Measurements from ENCODE around the gene SUPT3H. TPM values are rescaled to one million over a fixed set of nuclear protein-coding genes. Genes with fewer than 3 reads are reported as not detected.

Gene SUPT3H
- total RNA-seq, 1 donor from 2014 or later: 14.8 TPM

- Mint-ChIP-seq H3K4me3 (ENCODE audit: low read depth) (no peak overlapping the region), H3K27me3 (ENCODE audit: low read depth) (no peaks in the 10 kb centered on the region), H3K4me1 (ENCODE audit: low read depth) (peaks cover 21% of the 10 kb centered on the region)
Measured at GRCh38 chr6:45351076-45351475, 26.7 kb downstream of the SUPT3H start.

GRCh38 chr6:45350186-45350710 is 27.5 kb downstream of the SUPT3H start:
- no peaks in the 10 kb centered on the region for H3K27me3 Mint-ChIP-seq (ENCODE audit: low read depth)
- no peak overlapping the region for H3K4me3 Mint-ChIP-seq (ENCODE audit: low read depth)
- H3K4me1 Mint-ChIP-seq (ENCODE audit: low read depth): peaks cover 21% of the 10 kb centered on the region
- no peak for DNase-seq (ENCODE audit: low spot score)
- H3K36me3 Mint-ChIP-seq (ENCODE audit: low read depth): peaks cover 18% of the 10 kb centered on the region
- H3K9me3 Mint-ChIP-seq: no peaks in the 10 kb centered on the region
- intact Hi-C loops (cut with micrococcal nuclease): no loop called here
- H3K27ac Mint-ChIP-seq: no peak overlapping the region

More at GRCh38 chr6:45351076-45351475, 26.7 kb downstream of the SUPT3H start:
- no peak for DNase-seq (ENCODE audit: low spot score)
- Mint-ChIP-seq H3K9me3 (no peaks in the 10 kb centered on the region), H3K27ac (no peak overlapping the region), H3K36me3 (ENCODE audit: low read depth) (peaks cover 18% of the 10 kb centered on the region)
- intact Hi-C loops (cut with micrococcal nuclease): no loop called here

DNA sequence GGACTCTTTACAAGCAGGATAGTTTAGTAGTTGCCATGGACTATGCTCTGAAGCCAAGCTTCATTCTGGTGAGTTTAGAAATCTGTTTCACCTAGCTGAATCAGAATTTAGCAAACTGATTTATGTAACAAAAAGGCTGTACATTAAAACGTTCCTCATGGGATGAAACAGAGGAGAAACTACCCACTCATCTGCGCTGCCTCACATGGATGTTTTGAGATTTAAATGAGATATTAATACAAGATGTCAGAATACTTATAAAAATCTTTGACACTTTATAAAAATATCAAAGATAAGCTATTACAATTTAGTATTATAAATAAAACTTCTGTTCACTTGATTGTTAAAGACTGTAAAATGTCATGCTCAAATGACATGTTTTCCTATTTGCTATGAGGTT is 32.8 kb downstream of the SUPT3H start:
- no peak for DNase-seq (ENCODE audit: low spot score)
- no peaks in the 10 kb centered on the region for H3K9me3 Mint-ChIP-seq
- intact Hi-C loops (cut with micrococcal nuclease): no loop called here
- peaks cover 9% of the 10 kb centered on the region for H3K4me1 Mint-ChIP-seq (ENCODE audit: low read depth)
- H3K4me3 Mint-ChIP-seq (ENCODE audit: low read depth): no peak overlapping the region
- H3K27ac Mint-ChIP-seq: no peak overlapping the region
- H3K27me3 Mint-ChIP-seq (ENCODE audit: low read depth): no peaks in the 10 kb centered on the region
- peaks cover 22% of the 10 kb centered on the region for H3K36me3 Mint-ChIP-seq (ENCODE audit: low read depth)

DNA sequence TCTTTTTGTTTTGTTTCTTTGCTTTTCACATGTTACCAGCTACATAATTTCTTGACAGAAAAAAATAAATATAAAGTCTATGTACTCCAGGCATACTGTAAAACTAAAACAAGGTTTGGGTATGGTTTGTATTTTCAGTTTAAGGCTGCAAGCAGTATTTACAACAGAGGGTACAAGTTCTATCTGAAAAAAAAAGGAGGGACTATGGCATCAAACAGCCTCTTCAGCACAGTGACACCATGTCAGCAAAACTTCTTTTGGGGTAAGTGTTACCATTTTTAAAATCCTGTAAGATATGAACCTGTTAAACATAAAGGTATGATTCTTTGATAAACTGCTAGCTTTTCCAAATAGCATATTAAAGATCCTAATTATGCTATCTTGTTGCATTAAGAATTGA is 49.2 kb downstream of the SUPT3H start:
- DNase-seq (ENCODE audit: low spot score): no peak
- H3K27me3 Mint-ChIP-seq (ENCODE audit: low read depth): no peaks in the 10 kb centered on the region
- H3K27ac Mint-ChIP-seq: no peak overlapping the region
- H3K36me3 Mint-ChIP-seq (ENCODE audit: low read depth): peaks cover 4% of the 10 kb centered on the region
- H3K9me3 Mint-ChIP-seq: no peaks in the 10 kb centered on the region
- peaks cover 45% of the 10 kb centered on the region for H3K4me1 Mint-ChIP-seq (ENCODE audit: low read depth)
- peak overlapping the region; percentile 59 for H3K4me3 Mint-ChIP-seq (ENCODE audit: low read depth)
- intact Hi-C loops (cut with micrococcal nuclease): loop anchor here (5.0 kb wide), 1 partner anchor 39 kb away; no protein-coding TSS in a partner anchor

DNA sequence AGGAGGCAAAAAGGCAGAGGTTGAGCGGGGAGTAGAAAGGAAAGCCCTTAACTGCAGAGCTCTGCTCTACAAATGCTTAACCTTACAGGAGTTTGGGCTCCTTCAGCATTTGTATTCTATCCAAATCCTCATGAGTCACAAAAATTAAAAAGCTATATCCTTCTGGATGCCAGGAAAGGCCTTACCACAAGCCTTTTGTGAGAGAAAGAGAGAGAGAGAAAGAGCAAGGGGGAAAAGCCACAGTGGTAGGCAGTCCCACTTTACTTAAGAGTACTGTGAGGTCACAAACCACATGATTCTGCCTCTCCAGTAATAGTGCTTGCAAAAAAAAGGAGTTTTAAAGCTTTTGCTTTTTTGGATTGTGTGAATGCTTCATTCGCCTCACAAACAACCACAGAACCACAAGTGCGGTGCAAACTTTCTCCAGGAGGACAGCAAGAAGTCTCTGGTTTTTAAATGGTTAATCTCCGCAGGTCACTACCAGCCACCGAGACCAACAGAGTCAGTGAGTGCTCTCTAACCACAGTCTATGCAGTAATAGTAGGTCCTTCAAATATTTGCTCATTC is 49.7 kb downstream of the SUPT3H start, which contains the start of gene RUNX2:
Gene RUNX2 (plus strand): TSS at position 375 of the 567 bp plus-strand sequence. CDS start 397 bp downstream, outside the sequence.
- no peak for DNase-seq (ENCODE audit: low spot score)
- H3K9me3 Mint-ChIP-seq: no peaks in the 10 kb centered on the region
- intact Hi-C loops (cut with micrococcal nuclease): loop anchor here (5.0 kb wide), 1 partner anchor 39 kb away; no protein-coding TSS in a partner anchor
- peaks cover 50% of the 10 kb centered on the region for H3K4me1 Mint-ChIP-seq (ENCODE audit: low read depth)
- peaks cover 6% of the 10 kb centered on the region for H3K36me3 Mint-ChIP-seq (ENCODE audit: low read depth)
- H3K27me3 Mint-ChIP-seq (ENCODE audit: low read depth): no peaks in the 10 kb centered on the region
- peak within 1 kb of the TSS; percentile 59 for H3K4me3 Mint-ChIP-seq (ENCODE audit: low read depth)
- H3K27ac Mint-ChIP-seq: peak within 1 kb of the TSS; percentile 20

GRCh38 chr6:45326698-45327417 is 50.9 kb downstream of the SUPT3H start:
- Mint-ChIP-seq H3K27me3 (ENCODE audit: low read depth) (no peaks in the 10 kb centered on the region), H3K4me1 (ENCODE audit: low read depth) (peaks cover 54% of the 10 kb centered on the region), H3K36me3 (ENCODE audit: low read depth) (peaks cover 4% of the 10 kb centered on the region), H3K9me3 (no peaks in the 10 kb centered on the region), H3K27ac (no peak overlapping the region), H3K4me3 (ENCODE audit: low read depth) (no peak overlapping the region)
- no peak for DNase-seq (ENCODE audit: low spot score)
- intact Hi-C loops (cut with micrococcal nuclease): loop anchor here (5.0 kb wide), 1 partner anchor 40 kb away; no protein-coding TSS in a partner anchor

GRCh38 chr6:45323656-45324224 is 54.0 kb downstream of the SUPT3H start:
- no peak for DNase-seq (ENCODE audit: low spot score)
- H3K36me3 Mint-ChIP-seq (ENCODE audit: low read depth): peaks cover 4% of the 10 kb centered on the region

GRCh38 chr6:45320349-45320748 is 57.4 kb downstream of the SUPT3H start:
- no peaks in the 10 kb centered on the region for H3K27me3 Mint-ChIP-seq (ENCODE audit: low read depth)
- H3K36me3 Mint-ChIP-seq (ENCODE audit: low read depth): peaks cover 26% of the 10 kb centered on the region
- no peak overlapping the region for H3K4me3 Mint-ChIP-seq (ENCODE audit: low read depth)
- DNase-seq (ENCODE audit: low spot score): no peak
- no peak overlapping the region for H3K27ac Mint-ChIP-seq
- H3K4me1 Mint-ChIP-seq (ENCODE audit: low read depth): peaks cover 24% of the 10 kb centered on the region
- peaks cover 9% of the 10 kb centered on the region for H3K9me3 Mint-ChIP-seq
- intact Hi-C loops (cut with micrococcal nuclease): no loop called here

More at GRCh38 chr6:45323656-45324224, 54.0 kb downstream of the SUPT3H start:
- intact Hi-C loops (cut with micrococcal nuclease): no loop called here
- Mint-ChIP-seq H3K4me1 (ENCODE audit: low read depth) (peaks cover 46% of the 10 kb centered on the region), H3K9me3 (no peaks in the 10 kb centered on the region), H3K27ac (no peak overlapping the region), H3K4me3 (ENCODE audit: low read depth) (no peak overlapping the region), H3K27me3 (ENCODE audit: low read depth) (no peaks in the 10 kb centered on the region)

DNA sequence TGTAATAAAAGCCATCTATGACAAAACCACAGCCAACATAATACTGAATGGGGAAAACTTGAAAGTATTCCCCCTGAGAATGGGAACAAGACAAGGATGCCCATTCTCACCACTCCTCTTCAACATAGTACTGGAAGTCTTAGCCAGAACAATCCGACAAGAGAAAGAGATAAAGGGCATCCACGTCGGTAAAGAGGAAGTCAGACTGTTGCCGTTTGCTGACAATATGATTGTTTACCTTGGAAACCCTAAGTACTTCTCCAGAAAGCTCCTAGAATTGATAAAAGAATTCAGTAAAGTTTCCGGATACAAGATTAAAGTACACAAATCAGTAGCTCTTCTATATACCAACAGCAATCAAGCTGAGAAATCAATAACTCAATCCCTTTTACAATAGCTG is 63.6 kb downstream of the SUPT3H start:
- no peak for DNase-seq (ENCODE audit: low spot score)
- Mint-ChIP-seq H3K27ac (no peak overlapping the region), H3K36me3 (ENCODE audit: low read depth) (peaks cover 78% of the 10 kb centered on the region), H3K27me3 (ENCODE audit: low read depth) (no peaks in the 10 kb centered on the region), H3K4me3 (ENCODE audit: low read depth) (no peak overlapping the region), H3K9me3 (peaks cover 57% of the 10 kb centered on the region), H3K4me1 (ENCODE audit: low read depth) (peaks cover 40% of the 10 kb centered on the region)
- intact Hi-C loops (cut with micrococcal nuclease): no loop called here

DNA sequence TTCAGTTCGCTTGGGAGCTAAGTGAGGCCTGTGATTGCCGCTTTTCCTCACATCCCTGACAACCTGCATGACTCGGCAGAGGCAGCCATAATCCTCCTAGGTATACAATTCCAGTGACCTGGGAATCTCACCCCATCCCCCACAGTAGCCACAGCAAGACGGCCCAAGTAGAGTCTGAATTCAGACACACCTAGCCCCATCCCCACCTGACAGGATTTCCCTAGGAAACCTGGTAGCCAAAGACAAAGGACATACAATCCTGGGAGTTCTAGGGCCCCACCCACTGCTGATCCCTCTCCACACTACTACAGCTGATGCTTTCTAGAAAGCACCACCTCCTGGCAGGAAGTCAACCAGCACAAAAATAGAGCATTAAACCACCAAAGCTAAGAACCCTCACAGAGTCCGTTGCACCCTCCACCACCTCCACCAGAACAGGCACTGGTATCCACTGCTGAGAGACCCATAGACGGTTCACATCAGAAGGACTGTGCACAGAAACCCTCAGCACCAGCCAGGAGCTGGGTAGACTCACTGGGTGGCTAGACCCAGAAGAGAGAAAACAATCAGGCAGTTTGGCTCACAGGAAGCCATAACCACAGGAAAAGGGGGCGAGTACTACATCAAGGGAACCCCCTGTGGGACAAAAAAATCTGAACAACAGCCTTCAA is 67.5 kb downstream of the SUPT3H start:
- peaks cover 46% of the 10 kb centered on the region for H3K4me1 Mint-ChIP-seq (ENCODE audit: low read depth)
- H3K36me3 Mint-ChIP-seq (ENCODE audit: low read depth): peaks cover 85% of the 10 kb centered on the region
- H3K27me3 Mint-ChIP-seq (ENCODE audit: low read depth): no peaks in the 10 kb centered on the region
- intact Hi-C loops (cut with micrococcal nuclease): no loop called here
- peaks cover 68% of the 10 kb centered on the region for H3K9me3 Mint-ChIP-seq
- peak overlapping the region; percentile 10 for H3K27ac Mint-ChIP-seq
- peak overlapping the region; percentile 3 for H3K4me3 Mint-ChIP-seq (ENCODE audit: low read depth)
- peak; percentile 16 for DNase-seq (ENCODE audit: low spot score)

DNA sequence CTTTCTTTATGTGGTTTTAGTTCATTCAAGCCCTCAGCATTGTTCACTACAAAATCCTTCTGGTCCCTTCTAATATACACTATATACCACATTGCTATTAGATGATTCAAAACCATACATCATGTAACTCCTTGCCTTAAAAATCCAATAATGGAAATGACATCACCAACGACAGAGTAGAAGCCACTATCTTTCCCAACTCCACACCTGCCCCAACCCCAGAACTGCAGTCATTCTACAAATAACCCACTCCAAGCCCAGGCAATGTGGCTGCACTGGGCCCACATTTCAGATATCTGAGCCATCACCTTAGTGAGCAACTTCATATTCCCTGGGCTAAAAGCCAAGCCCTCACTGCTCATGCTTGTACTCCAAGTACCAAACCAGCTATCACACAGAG is 72.2 kb downstream of the SUPT3H start:
- Mint-ChIP-seq H3K4me3 (ENCODE audit: low read depth) (no peak overlapping the region), H3K27me3 (ENCODE audit: low read depth) (no peaks in the 10 kb centered on the region), H3K27ac (no peak overlapping the region), H3K36me3 (ENCODE audit: low read depth) (peaks cover 60% of the 10 kb centered on the region), H3K9me3 (peaks cover 50% of the 10 kb centered on the region), H3K4me1 (ENCODE audit: low read depth) (peaks cover 34% of the 10 kb centered on the region)
- intact Hi-C loops (cut with micrococcal nuclease): no loop called here
- DNase-seq (ENCODE audit: low spot score): no peak

- no peak overlapping the region for H3K4me3 Mint-ChIP-seq (ENCODE audit: low read depth)
- no peak overlapping the region for H3K27ac Mint-ChIP-seq
- intact Hi-C loops (cut with micrococcal nuclease): no loop called here
- H3K4me1 Mint-ChIP-seq (ENCODE audit: low read depth): peaks cover 22% of the 10 kb centered on the region
- peaks cover 45% of the 10 kb centered on the region for H3K36me3 Mint-ChIP-seq (ENCODE audit: low read depth)
- H3K9me3 Mint-ChIP-seq: peaks cover 35% of the 10 kb centered on the region
- DNase-seq (ENCODE audit: low spot score): no peak
- H3K27me3 Mint-ChIP-seq (ENCODE audit: low read depth): no peaks in the 10 kb centered on the region
Measured at GRCh38 chr6:45302832-45303231, 74.9 kb downstream of the SUPT3H start.
